Neuronal stem cell (in vitro differentiated cells): ENCODE measurements around the gene GOLIM4.

Experiments used
- DNase-seq: peaks from one replicate; pipeline ENCODE4 v3.0.0-alpha.2; 2013; ENCODE audit warnings: low spot score
- H2AFZ ChIP-seq: one replicate; pipeline ENCODE4 v1.6.1; 2013; ENCODE audit warnings: mild to moderate bottlenecking, low read length, inconsistent platforms
- H2AK5ac ChIP-seq: 2 replicates; pipeline ENCODE4 v1.6.1; 2013; ENCODE audit warnings: low read depth, mild to moderate bottlenecking, inconsistent platforms, low read length, moderate library complexity, mixed read lengths
- H2BK120ac ChIP-seq: 2 replicates; pipeline ENCODE4 v1.6.1; 2013; ENCODE audit warnings: low read depth, mild to moderate bottlenecking, inconsistent platforms, low read length, moderate library complexity, mixed read lengths
- H2BK12ac ChIP-seq: one replicate; pipeline ENCODE4 v1.6.1; 2013; ENCODE audit warnings: low read length, inconsistent platforms
- H2BK15ac ChIP-seq: 2 replicates; pipeline ENCODE4 v1.6.1; 2013; ENCODE audit warnings: mild to moderate bottlenecking, low read length, inconsistent platforms, mixed read lengths
- H2BK5ac ChIP-seq: one replicate; pipeline ENCODE4 v1.6.1; 2013; ENCODE audit warnings: inconsistent platforms, mild to moderate bottlenecking, low read length, moderate library complexity
- H3K14ac ChIP-seq: one replicate; pipeline ENCODE4 v1.6.1; 2013; ENCODE audit warnings: low read length, inconsistent platforms
- H3K18ac ChIP-seq: 2 replicates; pipeline ENCODE4 v1.6.1; 2013; ENCODE audit warnings: low read length, inconsistent platforms
- H3K23ac ChIP-seq: 2 replicates; pipeline ENCODE4 v1.6.1; 2013; ENCODE audit warnings: low read depth, mild to moderate bottlenecking, mixed read lengths, low read length, inconsistent platforms; ENCODE audit not compliant: poor library complexity
- H3K27ac ChIP-seq: replicated peaks from 3 replicates; pipeline ENCODE4 v1.5.1; 2013; ENCODE audit warnings: low read length, inconsistent platforms
- H3K27me3 ChIP-seq, 3 experiments: 2 replicates each; pipeline ENCODE4 v1.6.1; 2013; ENCODE audit warnings: low read length in 3 of 3, mild to moderate bottlenecking in 2 of 3, inconsistent platforms in 1 of 3, low read depth in 1 of 3, mixed read lengths in 1 of 3, moderate library complexity in 1 of 3; ENCODE audit not compliant: control insufficient read depth in 3 of 3, insufficient read depth in 3 of 3
- H3K36me3 ChIP-seq, 2 donors: replicated peaks in 1 of 2; 2 replicates each; pipeline ENCODE4 v1.6.1; 2013; ENCODE audit warnings: low read length in 2 of 2; ENCODE audit not compliant: control insufficient read depth in 2 of 2, insufficient read depth in 2 of 2
- H3K4ac ChIP-seq: 2 replicates; pipeline ENCODE4 v1.6.1; 2013; ENCODE audit warnings: inconsistent platforms, mild to moderate bottlenecking, low read length, moderate library complexity
- H3K4me1 ChIP-seq, 2 donors: 1 replicate in 1 of 2; 2 replicates in 1 of 2; pipeline ENCODE4 v1.6.1; 2013; ENCODE audit warnings: low read length in 2 of 2, low read depth in 1 of 2; ENCODE audit not compliant: control insufficient read depth in 2 of 2, insufficient read depth in 1 of 2
- H3K4me2 ChIP-seq: one replicate; pipeline ENCODE4 v1.6.1; 2013; ENCODE audit warnings: mild to moderate bottlenecking, low read length, inconsistent platforms; ENCODE audit not compliant: insufficient read depth, poor library complexity, severe bottlenecking
- H3K4me3 ChIP-seq, 2 donors: 2 replicates each; pipeline ENCODE4 v1.5.1; 2013; ENCODE audit warnings: low read length in 2 of 2, mild to moderate bottlenecking in 2 of 2, inconsistent platforms in 1 of 2, moderate library complexity in 1 of 2
- H3K79me1 ChIP-seq: one replicate; pipeline ENCODE4 v1.6.1; 2013; ENCODE audit warnings: low read depth, mild to moderate bottlenecking, inconsistent platforms, low read length, moderate library complexity
- H3K9ac ChIP-seq: one replicate; pipeline ENCODE4 v1.6.1; 2013; ENCODE audit warnings: mild to moderate bottlenecking, low read depth, low read length, inconsistent platforms; ENCODE audit not compliant: poor library complexity
- H3K9me3 ChIP-seq, 2 donors: replicated peaks in 1 of 2; 2 replicates each; pipeline versions ENCODE3 to v1.6.1; 2013; ENCODE audit warnings: low read length in 2 of 2, mild to moderate bottlenecking in 2 of 2, inconsistent platforms in 1 of 2, low read depth in 1 of 2, mixed read lengths in 1 of 2, moderate library complexity in 1 of 2; ENCODE audit not compliant: control insufficient read depth in 2 of 2, insufficient read depth in 1 of 2
- H4K8ac ChIP-seq: one replicate; pipeline ENCODE4 v1.6.1; 2013; ENCODE audit warnings: low read depth, mild to moderate bottlenecking, inconsistent platforms, low read length, moderate library complexity
- H4K91ac ChIP-seq: one replicate; pipeline ENCODE4 v1.6.1; 2013; ENCODE audit warnings: low read length, low read depth, mild to moderate bottlenecking, inconsistent platforms; ENCODE audit not compliant: poor library complexity
- WGBS, 2 donors: extraction: QIAGEN DNeasy Blood & Tissue Kit; methylation state at CpG; one replicate each; pipeline ENCODE4 v1.1.7; 2013; ENCODE audit warnings: missing lambda C conversion rate in 2 of 2, mixed read lengths in 1 of 2; ENCODE audit not compliant: insufficient read length in 2 of 2, insufficient replicate concordance in 1 of 2; ENCODE audit errors: extremely low coverage in 2 of 2; 5-methylcytosine and 5-hydroxymethylcytosine counted together

The GOLIM4 gene

DNA sequence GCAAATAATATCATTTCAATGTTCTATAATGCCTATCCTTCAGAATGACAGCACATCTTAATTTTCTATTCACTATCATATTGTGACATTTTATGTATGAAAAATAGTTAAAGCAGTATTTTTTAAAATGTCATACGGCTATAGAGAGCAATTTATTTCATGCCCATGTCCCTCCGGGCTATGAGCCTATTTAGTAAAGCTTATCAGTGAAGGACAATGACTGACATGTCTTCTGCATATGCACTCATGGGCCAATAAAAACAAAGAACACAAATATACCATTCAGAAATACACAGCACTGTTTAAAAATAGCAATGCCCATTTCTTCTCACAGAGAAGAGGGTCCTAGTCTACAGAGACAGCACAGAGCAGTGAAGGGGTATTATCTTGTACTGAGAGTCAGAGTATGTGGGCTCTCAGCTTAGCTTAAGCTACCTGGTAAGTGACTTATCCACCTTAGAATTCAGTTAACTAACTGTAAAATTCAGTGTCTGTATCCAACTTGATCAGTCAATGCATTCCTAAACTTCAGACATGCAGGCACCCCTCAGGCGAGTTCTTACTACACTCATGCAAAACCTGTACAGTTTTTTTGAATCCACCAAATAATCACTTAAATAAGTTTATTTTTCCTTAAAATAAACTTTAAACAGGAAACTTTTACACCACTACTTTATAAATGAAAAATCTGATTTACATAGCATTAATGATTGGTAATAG, 9.0 kb downstream of the GOLIM4 start:
- H2BK5ac ChIP-seq: no peak overlapping the region
- no peak overlapping the region for H2BK12ac ChIP-seq
- no peak overlapping the region for H4K91ac ChIP-seq
- no peaks in the 10 kb centered on the region for H3K79me1 ChIP-seq
- no peak overlapping the region for H4K8ac ChIP-seq
- no peak for DNase-seq
- no peak overlapping the region for H3K18ac ChIP-seq
- no peak overlapping the region for H3K9ac ChIP-seq
- no peak overlapping the region for H3K4ac ChIP-seq
- no peaks in the 10 kb centered on the region for H3K4me1 ChIP-seq
- no peak overlapping the region for H2AFZ ChIP-seq
- H2BK15ac ChIP-seq: no peak overlapping the region
- no CpG with 5 or more reads among the region's 3 CpGs for WGBS, 2 donors
- H3K27me3 ChIP-seq: no peaks in the 10 kb centered on the region
- no peak overlapping the region for H2BK120ac ChIP-seq
- H3K27ac ChIP-seq: no peak overlapping the region
- H3K9me3 ChIP-seq: no peaks in the 10 kb centered on the region
- H3K4me2 ChIP-seq: no peak overlapping the region
- no peak overlapping the region for H2AK5ac ChIP-seq
- H3K23ac ChIP-seq: no peak overlapping the region
- no peaks in the 10 kb centered on the region for H3K36me3 ChIP-seq
- H3K4me3 ChIP-seq: no peak overlapping the region
- H3K14ac ChIP-seq: no peak overlapping the region

DNA sequence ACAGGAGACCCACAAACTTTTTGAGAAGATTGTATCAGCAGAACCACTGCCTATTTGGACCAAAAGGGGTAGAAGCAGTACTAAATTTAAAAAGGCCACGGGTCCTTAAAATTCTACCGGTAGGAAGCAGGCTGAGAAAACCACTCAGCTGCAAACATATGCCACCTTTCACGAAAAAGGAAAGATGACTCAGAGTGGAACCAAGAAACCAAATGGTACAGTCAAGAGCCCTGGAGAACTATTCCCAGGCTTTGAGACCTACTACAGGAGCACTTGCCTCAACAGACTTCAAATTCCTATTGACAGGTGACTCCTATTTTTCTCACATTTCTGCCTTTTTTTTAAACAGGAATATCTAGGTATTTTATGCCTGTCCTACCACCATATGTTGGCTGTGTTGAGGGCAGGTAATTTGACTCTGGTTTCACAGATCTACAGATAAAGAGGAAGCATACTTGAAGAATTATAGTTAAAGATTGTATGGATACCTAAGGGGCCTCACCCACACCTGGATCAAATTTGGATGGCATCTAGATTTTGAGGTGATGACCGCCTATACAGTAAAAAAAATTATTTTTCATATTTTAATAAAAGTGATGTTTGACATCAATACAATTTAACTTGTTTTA, 10.1 kb downstream of the GOLIM4 start:
- Histone ChIP-seq H2BK5ac (no peak overlapping the region), H3K14ac (no peak overlapping the region)

DNA sequence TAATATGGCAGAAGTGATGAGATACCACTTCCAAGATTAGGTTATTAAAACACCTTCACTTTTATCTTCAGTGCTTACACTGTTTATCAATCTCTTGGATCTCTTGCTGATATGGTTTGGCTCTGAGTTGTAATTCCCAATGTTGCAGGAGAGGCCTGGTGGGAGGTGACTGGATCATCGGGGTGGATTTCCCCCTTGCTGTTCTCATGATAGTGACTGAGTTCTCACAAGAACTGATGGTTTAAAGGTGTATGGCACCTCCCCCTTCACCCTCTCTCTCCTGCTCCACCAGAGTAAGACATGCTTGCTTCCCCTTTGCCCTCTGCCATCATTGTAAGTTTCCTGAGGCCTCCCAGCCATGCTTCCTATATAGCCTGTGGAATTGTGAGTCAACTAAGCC, 11.8 kb downstream of the GOLIM4 start:
- no peak overlapping the region for H3K4me3 ChIP-seq
- no peaks in the 10 kb centered on the region for H3K36me3 ChIP-seq
- H2BK5ac ChIP-seq: no peak overlapping the region
- H2AFZ ChIP-seq: no peak overlapping the region
- H3K9me3 ChIP-seq: no peaks in the 10 kb centered on the region
- no peak overlapping the region for H3K23ac ChIP-seq
- H3K79me1 ChIP-seq: no peaks in the 10 kb centered on the region
- no peak overlapping the region for H3K4me2 ChIP-seq
- no peaks in the 10 kb centered on the region for H3K4me1 ChIP-seq
- H4K8ac ChIP-seq: no peak overlapping the region
- DNase-seq: no peak
- H2AK5ac ChIP-seq: no peak overlapping the region
- H2BK12ac ChIP-seq: no peak overlapping the region
- no peak overlapping the region for H3K27ac ChIP-seq
- WGBS, 2 donors: no CpG with 5 or more reads among the region's 1 CpG
- H4K91ac ChIP-seq: no peak overlapping the region
- H3K9ac ChIP-seq: no peak overlapping the region
- no peak overlapping the region for H2BK15ac ChIP-seq
- no peak overlapping the region for H3K4ac ChIP-seq
- H3K27me3 ChIP-seq: no peaks in the 10 kb centered on the region
- no peak overlapping the region for H3K18ac ChIP-seq
- no peak overlapping the region for H3K14ac ChIP-seq
- no peak overlapping the region for H2BK120ac ChIP-seq

More for the DNA sequence above, 10.1 kb downstream of the GOLIM4 start:
- no peak overlapping the region for H3K9ac ChIP-seq
- H2BK15ac ChIP-seq: no peak overlapping the region
- H2AFZ ChIP-seq: no peak overlapping the region
- H3K36me3 ChIP-seq: no peaks in the 10 kb centered on the region
- no peak overlapping the region for H3K23ac ChIP-seq
- no peak for DNase-seq
- no peak overlapping the region for H3K18ac ChIP-seq
- no peak overlapping the region for H4K8ac ChIP-seq
- no peaks in the 10 kb centered on the region for H3K4me1 ChIP-seq
- no CpG with 5 or more reads among the region's 4 CpGs for WGBS, 2 donors
- no peak overlapping the region for H2BK12ac ChIP-seq
- H4K91ac ChIP-seq: no peak overlapping the region
- no peak overlapping the region for H3K4me3 ChIP-seq
- H3K4ac ChIP-seq: no peak overlapping the region
- H3K27me3 ChIP-seq: no peaks in the 10 kb centered on the region
- no peak overlapping the region for H3K27ac ChIP-seq
- H3K4me2 ChIP-seq: no peak overlapping the region
- H2AK5ac ChIP-seq: no peak overlapping the region
- H3K9me3 ChIP-seq: no peaks in the 10 kb centered on the region
- H2BK120ac ChIP-seq: no peak overlapping the region
- no peaks in the 10 kb centered on the region for H3K79me1 ChIP-seq

DNA sequence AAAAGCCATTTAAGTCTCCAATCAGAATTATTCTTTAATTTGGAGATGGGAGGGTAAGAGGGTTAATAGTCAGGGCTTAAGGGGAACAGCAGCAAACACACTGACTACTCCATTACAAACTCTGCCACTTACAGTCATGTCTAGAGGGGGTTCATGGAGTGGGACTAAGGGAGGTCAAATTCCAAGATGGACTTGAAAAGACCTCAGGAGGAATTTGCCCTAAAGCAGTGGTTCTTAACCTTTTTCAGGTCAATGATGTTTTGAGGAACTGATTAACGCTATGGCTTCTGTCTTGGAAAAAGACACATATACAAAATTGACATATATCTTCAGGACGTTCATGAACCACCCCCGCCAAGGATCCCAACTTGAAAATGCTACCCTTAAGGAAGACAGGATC, 13.9 kb downstream of the GOLIM4 start:
- H3K27ac ChIP-seq: no peak overlapping the region
- H3K14ac ChIP-seq: no peak overlapping the region
- H3K4me1 ChIP-seq: no peaks in the 10 kb centered on the region
- no peaks in the 10 kb centered on the region for H3K27me3 ChIP-seq
- H3K4me3 ChIP-seq: no peak overlapping the region
- no peak overlapping the region for H3K23ac ChIP-seq
- no peak for DNase-seq
- no peak overlapping the region for H2BK12ac ChIP-seq
- no peak overlapping the region for H2BK120ac ChIP-seq
- no peak overlapping the region for H2AK5ac ChIP-seq
- no peak overlapping the region for H4K91ac ChIP-seq
- no peak overlapping the region for H2BK5ac ChIP-seq
- H3K18ac ChIP-seq: no peak overlapping the region
- H2BK15ac ChIP-seq: no peak overlapping the region
- no CpG with 5 or more reads among the region's 3 CpGs for WGBS, 2 donors
- no peak overlapping the region for H2AFZ ChIP-seq
- no peaks in the 10 kb centered on the region for H3K9me3 ChIP-seq
- H4K8ac ChIP-seq: no peak overlapping the region
- no peaks in the 10 kb centered on the region for H3K79me1 ChIP-seq
- no peak overlapping the region for H3K4ac ChIP-seq
- H3K9ac ChIP-seq: no peak overlapping the region
- no peak overlapping the region for H3K4me2 ChIP-seq
- no peaks in the 10 kb centered on the region for H3K36me3 ChIP-seq
